Liver (tissue), 9 donors: Measurements from ENCODE around the gene ZNF664. TPM values are rescaled to one million over a fixed set of nuclear protein-coding genes. Genes with fewer than 3 reads are reported as not detected.

Source experiments
- DNase-seq: peaks from one replicate; pipeline ENCODE4 v3.0.0-alpha.2; 2017; ENCODE audit warnings: low spot score
- H3K27ac ChIP-seq, 2 donors: one replicate each; pipeline ENCODE4 v1.7.0; 2013; ENCODE audit warnings: inconsistent platforms in 2 of 2, low read length in 2 of 2, control low read depth in 1 of 2, low read depth in 1 of 2, mild to moderate bottlenecking in 1 of 2
- H3K27me3 ChIP-seq, 4 donors: one replicate each; pipeline versions ENCODE4 v1.6.1 to v1.7.0; 2013; ENCODE audit warnings: low read length in 3 of 4, inconsistent platforms in 1 of 4, mild to moderate bottlenecking in 1 of 4, moderate library complexity in 1 of 4; ENCODE audit not compliant: control insufficient read depth in 4 of 4, insufficient read depth in 4 of 4
- H3K36me3 ChIP-seq, 4 donors: one replicate each; pipeline versions ENCODE4 v1.6.1 to v1.7.0; 2013; ENCODE audit warnings: low read length in 3 of 4, mild to moderate bottlenecking in 3 of 4, low read depth in 1 of 4, moderate library complexity in 1 of 4; ENCODE audit not compliant: control insufficient read depth in 4 of 4, insufficient read depth in 3 of 4
- H3K4me1 ChIP-seq, 4 donors: one replicate each; pipeline versions ENCODE4 v1.6.1 to v1.7.0; 2013; ENCODE audit warnings: low read length in 3 of 4, mild to moderate bottlenecking in 3 of 4, moderate library complexity in 1 of 4; ENCODE audit not compliant: control insufficient read depth in 4 of 4, insufficient read depth in 4 of 4
- H3K4me3 ChIP-seq, 3 donors: one replicate each; pipeline versions ENCODE4 v1.6.1 to v1.7.0; 2013; ENCODE audit warnings: low read length in 3 of 3, control low read depth in 1 of 3, low read depth in 1 of 3, mild to moderate bottlenecking in 1 of 3
- H3K9ac ChIP-seq, 2 donors: one replicate each; pipeline ENCODE4 v1.7.0; 2013; ENCODE audit warnings: low read length in 2 of 2, mild to moderate bottlenecking in 2 of 2, moderate library complexity in 2 of 2, control low read depth in 1 of 2, low read depth in 1 of 2
- H3K9me3 ChIP-seq, 4 donors: one replicate each; pipeline versions ENCODE4 v1.6.1 to v1.7.0; 2013; ENCODE audit warnings: low read length in 3 of 4; ENCODE audit not compliant: control insufficient read depth in 4 of 4
- FOXA2 ChIP-seq: IDR thresholded peaks from 2 replicates; pipeline ENCODE4 v1.6.1; 2016; ENCODE audit warnings: antibody characterized with exemption
- GABPA ChIP-seq, 2 donors: IDR thresholded peaks in 1 of 2; conservative IDR thresholded peaks in 1 of 2; 2 replicates each; pipeline ENCODE4 v1.6.1; 2016; ENCODE audit warnings: antibody characterized with exemption in 2 of 2, mild to moderate bottlenecking in 1 of 2, moderate library complexity in 1 of 2
- HNF4G ChIP-seq: IDR thresholded peaks from 2 replicates; pipeline ENCODE4 v1.6.1; 2016; ENCODE audit warnings: antibody characterized with exemption
- NR2F2 ChIP-seq: IDR thresholded peaks from 2 replicates; pipeline ENCODE4 v1.6.1; 2016; ENCODE audit warnings: antibody characterized with exemption
- RAD21 ChIP-seq, 2 donors: IDR thresholded peaks; 2 replicates each; pipeline ENCODE4 v1.6.1; 2016; ENCODE audit warnings: antibody characterized with exemption in 2 of 2, mild to moderate bottlenecking in 2 of 2
- RXRA ChIP-seq, 2 donors: IDR thresholded peaks; 2 replicates each; pipeline ENCODE4 v1.6.1; 2017 to 2018; ENCODE audit warnings: antibody characterized with exemption in 2 of 2, mild to moderate bottlenecking in 1 of 2
- SP1 ChIP-seq: IDR thresholded peaks from 2 replicates; pipeline ENCODE4 v1.6.1; 2018; ENCODE audit warnings: antibody characterized with exemption, mild to moderate bottlenecking
- WGBS: extraction: QIAGEN DNeasy Blood & Tissue Kit; methylation state at CpG from one replicate; pipeline ENCODE4 v1.1.7; 2013; 5-methylcytosine and 5-hydroxymethylcytosine counted together
- polyA plus RNA-seq, 2 donors: library from polyadenylated mRNA; stranded (reverse) in 1 of 2; unstranded in 1 of 2; fragments of 200-250 nt in 1 of 2; fragments of >200 nt in 1 of 2; fragmentation: Nextera tagmentation in 1 of 2; extraction: Ambion mirVana in 1 of 2; gene quantifications; one replicate each; pipeline versions ENCODE4 v1.2.1 to v1.2.3, GENCODE V29; 2013 to 2015
- total RNA-seq, 2 donors: library from RNA; depleted of rRNA; stranded (reverse); fragments of >200 nt; gene quantifications; one replicate each; pipeline ENCODE4 v1.2.3, GENCODE V29; 2014
- TF ChIP-seq, protein P1 (sequence below): fragments of 150-350 bp; IDR thresholded peaks from 2 replicates; pipeline ENCODE4 v1.5.1; 2017; ENCODE audit warnings: improper control_type of control experiment, low read depth, low read length; ENCODE audit not compliant: missing input control
- donor health status: healthy.
- donor health status: healthy.
- donor health status: healthy.
- donor health status: healthy.
- donor health status: healthy.

ZNF664 gene
- total and polyA plus RNA-seq, 4 donors, result 7.2 to 40.3 (median 29.6) TPM

DNA sequence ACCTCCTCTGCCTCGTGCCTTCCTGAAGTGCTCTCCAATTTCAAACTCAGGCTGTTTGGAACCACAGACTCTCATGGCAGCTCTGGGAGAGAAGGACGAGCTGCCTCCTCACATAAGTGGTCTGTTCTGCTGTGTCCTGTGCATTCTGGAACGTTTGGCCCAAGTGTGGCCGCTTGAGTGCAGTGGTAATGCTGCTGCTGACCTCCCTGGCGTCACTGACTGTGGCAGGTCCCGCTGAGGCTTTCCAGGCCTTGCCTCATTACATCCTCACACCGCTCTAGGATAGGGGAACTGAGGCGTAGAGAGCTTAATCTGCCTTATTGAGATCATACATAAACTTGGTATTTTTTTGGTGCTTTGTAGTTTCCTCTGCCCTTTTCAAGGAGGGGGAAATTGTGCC lies 14.6 kb upstream of the ZNF664 start:
- Histone ChIP-seq H3K9me3 (no peaks in the 10 kb centered on the region), H3K9ac (no peak overlapping the region), H3K27ac (no peak overlapping the region), H3K4me3 (no peak overlapping the region), H3K36me3 (no peaks in the 10 kb centered on the region), H3K27me3 (no peaks in the 10 kb centered on the region), H3K4me1 (peaks cover 0 to 5% (median 3%) of the 10 kb centered on the region in 4 donors)
- TF ChIP-seq RXRA (IDR thresholded peaks at IDR 0.05) (peak; percentile 34 to 68), NR2F2 (peak; percentile 53), RAD21 (IDR thresholded peaks at IDR 0.05) (no peak), SP1 (peak; percentile 32)
- no peak for DNase-seq
- WGBS, result 87% methylated on average over 8 of the region's 8 CpGs

DNA sequence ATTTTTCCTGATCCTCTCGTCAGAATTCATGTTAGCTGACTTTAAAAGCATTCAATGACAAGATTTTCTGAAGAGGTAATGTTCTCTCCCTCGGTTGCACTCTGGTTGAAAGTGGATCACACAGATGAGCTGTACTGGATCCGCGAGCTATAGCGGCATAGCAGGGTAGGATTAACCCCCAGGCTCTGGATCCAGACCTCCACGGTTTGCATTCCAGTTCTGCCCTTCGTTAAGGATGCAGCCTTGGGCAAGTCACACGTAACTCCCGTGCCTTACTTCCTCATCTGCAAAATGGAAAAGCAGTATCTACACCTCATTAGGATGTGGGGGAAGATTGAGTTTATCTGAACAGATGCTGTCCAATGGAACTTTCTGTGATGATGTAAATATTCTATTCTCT lies 14.1 kb upstream of the ZNF664 start:
- DNase-seq, result no peak
- WGBS, result 89% methylated on average over 9 of the region's 9 CpGs
- no peaks in the 10 kb centered on the region for H3K9me3 ChIP-seq
- H3K4me3 ChIP-seq, result no peak overlapping the region
- TF ChIP-seq SP1, result no peak
- H3K27me3 ChIP-seq, result no peaks in the 10 kb centered on the region
- no peaks in the 10 kb centered on the region for H3K36me3 ChIP-seq
- no peak overlapping the region for H3K27ac ChIP-seq
- no peak overlapping the region for H3K9ac ChIP-seq
- peaks cover 0 to 9% (median 5%) of the 10 kb centered on the region in 4 donors for H3K4me1 ChIP-seq

DNA sequence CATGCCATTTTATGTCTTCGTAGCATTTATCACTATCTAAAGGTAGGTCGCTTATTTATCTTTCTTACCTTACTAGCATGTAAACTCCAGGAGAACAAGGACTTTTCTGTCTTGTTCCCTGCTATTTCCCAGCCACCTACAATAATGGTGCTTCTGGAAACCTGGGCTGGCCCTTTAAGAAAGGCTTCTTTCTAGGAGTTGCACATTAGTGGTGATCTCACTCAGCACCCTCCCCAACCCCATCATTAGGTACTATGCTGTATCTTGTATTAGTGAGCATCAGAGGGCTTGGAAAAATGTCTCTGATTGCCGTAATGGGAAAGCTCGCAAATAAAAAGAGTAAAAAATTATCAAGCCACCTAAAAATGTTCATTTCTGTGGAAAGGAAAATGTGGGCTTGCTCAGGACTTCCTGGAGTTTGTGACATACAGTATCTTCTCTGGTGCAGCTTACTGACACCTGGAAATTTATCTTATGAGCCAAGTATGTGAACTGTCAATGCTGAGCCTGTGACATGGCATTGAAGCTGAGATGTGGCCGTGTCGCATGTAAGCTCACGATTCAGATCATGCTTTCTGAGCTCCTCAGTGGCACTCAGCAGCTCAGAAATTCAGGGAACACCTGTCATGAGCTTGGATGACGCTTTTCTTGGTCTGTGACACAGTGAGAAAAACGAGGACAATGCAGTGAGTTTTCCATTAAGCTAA lies 12.8 kb upstream of the ZNF664 start:
- Histone ChIP-seq H3K4me3 (no peak overlapping the region), H3K36me3 (no peaks in the 10 kb centered on the region), H3K27ac (no peak overlapping the region), H3K4me1 (peaks cover 0 to 16% (median 7%) of the 10 kb centered on the region in 4 donors), H3K27me3 (no peaks in the 10 kb centered on the region), H3K9me3 (no peaks in the 10 kb centered on the region), H3K9ac (no peak overlapping the region)
- no peak for DNase-seq
- 93% methylated on average over 9 of the region's 9 CpGs for WGBS
- no peak for TF ChIP-seq NR2F2
- no peak for TF ChIP-seq FOXA2
- TF ChIP-seq GABPA (IDR thresholded peaks at IDR 0.05 in 1 of 2, conservative IDR thresholded peaks at IDR 0.05 in 1 of 2), result no peak
- no peak for TF ChIP-seq HNF4G

DNA sequence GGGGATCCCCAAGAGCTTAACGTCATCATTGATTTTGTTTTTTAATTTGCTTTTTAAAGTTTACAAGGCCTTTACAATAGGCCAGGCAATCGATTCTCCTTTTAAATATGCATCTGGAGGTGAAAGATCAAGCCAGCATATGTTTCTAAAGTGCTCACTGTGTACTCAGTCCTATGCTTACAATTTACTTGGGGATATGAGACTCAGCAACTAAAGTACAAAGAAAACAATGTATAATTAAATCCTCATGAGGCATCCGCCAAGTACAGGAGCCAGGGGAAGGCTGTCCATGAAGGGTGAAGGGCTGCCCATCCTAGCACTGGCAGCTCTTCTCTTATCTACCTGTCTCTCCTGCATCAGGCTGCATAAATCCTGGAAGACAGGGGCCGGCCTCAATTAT lies 12.2 kb upstream of the ZNF664 start:
- H3K4me1 ChIP-seq, result peaks cover 0 to 16% (median 7%) of the 10 kb centered on the region in 4 donors
- no peak overlapping the region for H3K4me3 ChIP-seq
- H3K27ac ChIP-seq, result no peak overlapping the region
- H3K27me3 ChIP-seq, result no peaks in the 10 kb centered on the region
- TF ChIP-seq FOXA2 (no peak), HNF4G (no peak), RAD21 (IDR thresholded peaks at IDR 0.05) (no peak)
- TF ChIP-seq, protein P1, sequence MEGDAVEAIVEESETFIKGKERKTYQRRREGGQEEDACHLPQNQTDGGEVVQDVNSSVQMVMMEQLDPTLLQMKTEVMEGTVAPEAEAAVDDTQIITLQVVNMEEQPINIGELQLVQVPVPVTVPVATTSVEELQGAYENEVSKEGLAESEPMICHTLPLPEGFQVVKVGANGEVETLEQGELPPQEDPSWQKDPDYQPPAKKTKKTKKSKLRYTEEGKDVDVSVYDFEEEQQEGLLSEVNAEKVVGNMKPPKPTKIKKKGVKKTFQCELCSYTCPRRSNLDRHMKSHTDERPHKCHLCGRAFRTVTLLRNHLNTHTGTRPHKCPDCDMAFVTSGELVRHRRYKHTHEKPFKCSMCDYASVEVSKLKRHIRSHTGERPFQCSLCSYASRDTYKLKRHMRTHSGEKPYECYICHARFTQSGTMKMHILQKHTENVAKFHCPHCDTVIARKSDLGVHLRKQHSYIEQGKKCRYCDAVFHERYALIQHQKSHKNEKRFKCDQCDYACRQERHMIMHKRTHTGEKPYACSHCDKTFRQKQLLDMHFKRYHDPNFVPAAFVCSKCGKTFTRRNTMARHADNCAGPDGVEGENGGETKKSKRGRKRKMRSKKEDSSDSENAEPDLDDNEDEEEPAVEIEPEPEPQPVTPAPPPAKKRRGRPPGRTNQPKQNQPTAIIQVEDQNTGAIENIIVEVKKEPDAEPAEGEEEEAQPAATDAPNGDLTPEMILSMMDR, result no peak
- H3K9ac ChIP-seq, result no peak overlapping the region
- H3K9me3 ChIP-seq, result no peaks in the 10 kb centered on the region
- H3K36me3 ChIP-seq, result no peaks in the 10 kb centered on the region
- 87% methylated on average over 4 of the region's 4 CpGs for WGBS
- DNase-seq, result no peak
